Breast epithelium (tissue), 4 donors: ENCODE data around the gene FHOD3. TPM values are rescaled to one million over a fixed set of nuclear protein-coding genes. Genes with fewer than 3 reads are reported as not detected.

Experiments used
- DNase-seq, 2 donors: peaks; one replicate each; pipeline ENCODE4 v3.0.0-alpha.2; 2019; ENCODE audit warnings: low spot score in 2 of 2
- H3K27ac ChIP-seq, 2 donors: fragments of 200-600 bp; sonication (generic) in 1 of 2; one replicate each; pipeline ENCODE4 v1.5.1; 2016 to 2019; ENCODE audit warnings: mild to moderate bottlenecking in 1 of 2
- H3K27me3 ChIP-seq, 2 donors: fragments of 200-600 bp; sonication (generic) in 1 of 2; one replicate each; pipeline versions ENCODE4 v1.5.1 to v1.6.0; 2017 to 2019; ENCODE audit warnings: control low read depth in 1 of 2, mild to moderate bottlenecking in 1 of 2
- H3K36me3 ChIP-seq: fragments of 200-600 bp; one replicate; pipeline ENCODE4 v1.5.1; 2019
- H3K4me1 ChIP-seq, 2 donors: fragments of 200-600 bp; sonication (generic); one replicate each; pipeline ENCODE4 v1.5.1; 2016 to 2019; ENCODE audit warnings: control low read depth in 1 of 2
- H3K4me3 ChIP-seq, 3 donors: fragments of 200-600 bp; sonication (generic); 1 replicate in 2 of 3; 2 replicates in 1 of 3; pipeline ENCODE4 v1.5.1; 2016 to 2019; ENCODE audit warnings: mild to moderate bottlenecking in 3 of 3, moderate library complexity in 2 of 3
- H3K9me3 ChIP-seq, 2 donors: fragments of 200-600 bp; sonication (generic) in 1 of 2; one replicate each; pipeline ENCODE4 v1.5.1; 2016 to 2019; ENCODE audit warnings: control low read depth in 1 of 2
- POLR2A ChIP-seq: fragments of 450-650 bp; IDR thresholded peaks from one replicate; pipeline ENCODE4 v1.6.1; 2016; ENCODE audit warnings: antibody characterized with exemption, mild to moderate bottlenecking, moderate library complexity
- POLR2AphosphoS5 ChIP-seq, 3 donors: sonication (generic); formaldehyde crosslinking; IDR thresholded peaks; one replicate each; pipeline ENCODE4 v1.6.1; 2017; ENCODE audit warnings: antibody characterized with exemption in 3 of 3
- intact Hi-C: fragments of 100-400 bp; cut with DNase I; formaldehyde crosslinking; loops from one replicate; pipeline ENCODE4 v1.15.1; 2023; ENCODE audit warnings: low total_unique reads
- total RNA-seq, 3 donors: library from RNA; depleted of rRNA; stranded (reverse); fragments of >200 nt; gene quantifications; one replicate each; pipeline ENCODE4 v1.1.0, GENCODE V29; 2016
- TF ChIP-seq, protein P1 (sequence below), 3 donors: fragments of 450-650 bp; IDR thresholded peaks; one replicate each; pipeline ENCODE4 v1.5.1; 2016 to 2017; ENCODE audit warnings: antibody characterized with exemption in 3 of 3, mild to moderate bottlenecking in 3 of 3, moderate library complexity in 3 of 3

FHOD3 gene
- total RNA-seq, 3 donors from 2014 or later: 1.9 to 13.1 (median 13.0) TPM

DNA sequence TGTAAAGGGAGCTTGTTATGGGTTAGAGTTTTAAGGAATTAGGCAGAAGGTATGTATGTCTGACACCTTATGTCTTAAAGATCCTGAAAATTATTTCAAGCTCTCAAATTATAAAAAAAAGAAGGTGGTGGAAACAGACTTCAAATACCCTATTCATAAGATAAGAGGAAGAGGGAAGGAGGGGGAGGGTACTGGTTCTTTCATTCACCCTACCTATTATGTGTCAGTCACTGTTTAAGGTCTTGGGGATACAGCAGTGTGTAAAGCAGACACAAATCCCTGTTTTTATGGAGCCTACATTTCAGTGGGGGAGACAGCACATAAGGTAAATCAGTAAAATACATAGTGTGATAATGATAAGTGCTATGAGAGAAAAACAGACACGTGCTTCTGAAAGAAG, 184.4 kb downstream of the FHOD3 start:
- DNase-seq: no peak
- H3K4me3 ChIP-seq: no peak overlapping the region
- H3K27ac ChIP-seq: no peak overlapping the region
- no peaks in the 10 kb centered on the region for H3K27me3 ChIP-seq
- no peak for TF ChIP-seq POLR2AphosphoS5 (IDR thresholded peaks at IDR 0.05)
- no peak for TF ChIP-seq POLR2A
- TF ChIP-seq, protein P1, sequence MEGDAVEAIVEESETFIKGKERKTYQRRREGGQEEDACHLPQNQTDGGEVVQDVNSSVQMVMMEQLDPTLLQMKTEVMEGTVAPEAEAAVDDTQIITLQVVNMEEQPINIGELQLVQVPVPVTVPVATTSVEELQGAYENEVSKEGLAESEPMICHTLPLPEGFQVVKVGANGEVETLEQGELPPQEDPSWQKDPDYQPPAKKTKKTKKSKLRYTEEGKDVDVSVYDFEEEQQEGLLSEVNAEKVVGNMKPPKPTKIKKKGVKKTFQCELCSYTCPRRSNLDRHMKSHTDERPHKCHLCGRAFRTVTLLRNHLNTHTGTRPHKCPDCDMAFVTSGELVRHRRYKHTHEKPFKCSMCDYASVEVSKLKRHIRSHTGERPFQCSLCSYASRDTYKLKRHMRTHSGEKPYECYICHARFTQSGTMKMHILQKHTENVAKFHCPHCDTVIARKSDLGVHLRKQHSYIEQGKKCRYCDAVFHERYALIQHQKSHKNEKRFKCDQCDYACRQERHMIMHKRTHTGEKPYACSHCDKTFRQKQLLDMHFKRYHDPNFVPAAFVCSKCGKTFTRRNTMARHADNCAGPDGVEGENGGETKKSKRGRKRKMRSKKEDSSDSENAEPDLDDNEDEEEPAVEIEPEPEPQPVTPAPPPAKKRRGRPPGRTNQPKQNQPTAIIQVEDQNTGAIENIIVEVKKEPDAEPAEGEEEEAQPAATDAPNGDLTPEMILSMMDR (IDR thresholded peaks at IDR 0.05): no peak
- no peaks in the 10 kb centered on the region for H3K9me3 ChIP-seq
- intact Hi-C loops: no loop called here
- H3K4me1 ChIP-seq: no peaks in the 10 kb centered on the region
- H3K36me3 ChIP-seq: no peaks in the 10 kb centered on the region

DNA sequence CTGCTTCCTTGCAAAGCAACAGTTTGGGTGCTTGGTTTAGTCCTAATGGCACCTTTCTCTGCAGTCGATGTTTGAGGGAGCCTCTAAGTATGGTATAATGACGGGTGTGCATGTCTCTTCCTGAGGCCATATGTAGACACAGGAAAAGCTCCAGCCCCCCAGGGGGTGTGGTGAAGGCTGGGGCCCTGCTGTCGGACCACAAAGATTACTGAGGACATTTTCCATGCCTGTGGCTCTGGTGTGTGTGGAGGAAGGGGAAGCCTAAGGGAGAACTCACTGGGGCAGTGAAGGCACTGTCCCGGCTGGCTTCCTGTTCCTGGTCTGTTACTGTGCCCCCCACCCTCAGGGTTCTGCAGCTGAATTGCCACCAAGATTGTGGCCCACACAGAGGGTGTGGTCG, 187.1 kb downstream of the FHOD3 start:
- H3K9me3 ChIP-seq: no peaks in the 10 kb centered on the region
- no peak for TF ChIP-seq POLR2AphosphoS5 (IDR thresholded peaks at IDR 0.05)
- H3K4me3 ChIP-seq: no peak overlapping the region
- H3K27me3 ChIP-seq: no peaks in the 10 kb centered on the region
- intact Hi-C loops: no loop called here
- no peaks in the 10 kb centered on the region for H3K4me1 ChIP-seq
- DNase-seq: no peak
- H3K36me3 ChIP-seq: no peaks in the 10 kb centered on the region
- H3K27ac ChIP-seq: no peak overlapping the region

DNA sequence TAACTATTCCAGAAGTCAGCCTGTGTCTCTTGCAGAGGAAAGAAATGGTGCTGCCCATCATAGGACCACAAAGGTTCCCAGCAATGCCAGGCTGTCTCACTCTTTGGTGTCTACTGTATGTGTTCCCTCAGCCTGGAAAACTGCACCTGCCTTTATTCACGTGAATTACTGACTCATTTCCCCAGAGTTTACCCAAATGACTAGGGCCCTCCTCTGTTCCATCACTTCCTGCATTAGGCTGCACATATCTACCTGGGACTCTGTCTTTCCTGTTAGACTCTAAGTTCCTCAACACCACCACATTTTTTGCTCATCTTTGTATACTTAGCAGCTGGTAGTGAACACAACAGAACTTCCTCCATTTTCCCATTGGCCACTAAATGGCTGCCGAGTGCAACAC, 188.3 kb downstream of the FHOD3 start:
- no peaks in the 10 kb centered on the region for H3K4me1 ChIP-seq
- H3K36me3 ChIP-seq: no peaks in the 10 kb centered on the region
- H3K27me3 ChIP-seq: no peaks in the 10 kb centered on the region
- TF ChIP-seq, protein P1 (IDR thresholded peaks at IDR 0.05): no peak
- TF ChIP-seq POLR2A (no peak), POLR2AphosphoS5 (IDR thresholded peaks at IDR 0.05) (no peak)
- intact Hi-C loops: no loop called here
- H3K27ac ChIP-seq: no peak overlapping the region
- H3K4me3 ChIP-seq: no peak overlapping the region
- DNase-seq: no peak
- no peaks in the 10 kb centered on the region for H3K9me3 ChIP-seq

DNA sequence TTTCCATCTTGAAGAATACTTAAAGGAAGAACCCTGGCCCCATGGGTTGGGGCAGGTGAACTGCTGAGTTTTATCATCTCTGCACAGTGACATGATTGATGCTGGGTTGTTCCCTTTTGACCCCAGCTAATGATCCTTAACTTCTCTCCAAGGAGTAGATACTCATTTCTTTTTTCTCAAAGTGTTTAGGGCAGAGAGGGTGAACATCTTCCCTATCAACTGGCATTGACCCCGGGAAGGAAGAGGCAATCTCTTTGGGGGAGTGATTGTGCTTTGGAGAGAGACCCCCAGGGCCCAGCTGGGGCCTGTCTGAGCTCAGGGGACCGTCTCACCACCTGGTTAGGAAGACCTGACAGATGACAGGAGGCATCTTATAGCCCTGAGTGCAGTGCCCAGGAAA, 190.6 kb downstream of the FHOD3 start:
- Histone ChIP-seq H3K4me3 (no peak overlapping the region), H3K27ac (no peak overlapping the region), H3K27me3 (no peaks in the 10 kb centered on the region), H3K9me3 (no peaks in the 10 kb centered on the region), H3K36me3 (no peaks in the 10 kb centered on the region), H3K4me1 (no peaks in the 10 kb centered on the region)
- TF ChIP-seq, protein P1 (IDR thresholded peaks at IDR 0.05): no peak
- TF ChIP-seq POLR2AphosphoS5 (IDR thresholded peaks at IDR 0.05) (no peak), POLR2A (no peak)
- intact Hi-C loops: no loop called here
- DNase-seq: no peak

DNA sequence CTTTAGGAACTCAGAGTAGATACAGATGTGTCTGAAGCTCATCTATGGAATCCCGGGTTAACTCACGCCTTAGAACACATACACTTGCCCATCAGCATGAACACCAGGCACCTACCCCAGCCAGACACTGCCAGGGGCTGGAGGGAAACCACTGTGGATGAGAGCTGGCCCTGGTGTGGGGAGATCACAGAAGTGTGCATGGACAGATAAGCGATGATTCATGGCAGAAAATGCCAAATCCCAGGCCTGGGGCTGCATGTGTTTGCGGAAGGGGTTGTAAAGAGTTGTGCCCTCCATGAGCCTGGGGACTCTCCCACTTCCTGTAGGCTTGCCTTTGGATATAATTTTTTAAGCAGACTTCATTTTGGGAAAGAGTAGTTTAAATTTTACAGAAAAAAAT, 193.4 kb downstream of the FHOD3 start:
- H3K27me3 ChIP-seq: no peaks in the 10 kb centered on the region
- TF ChIP-seq, protein P1 (IDR thresholded peaks at IDR 0.05): no peak
- TF ChIP-seq POLR2A (no peak), POLR2AphosphoS5 (IDR thresholded peaks at IDR 0.05) (no peak)
- no peaks in the 10 kb centered on the region for H3K9me3 ChIP-seq
- H3K4me1 ChIP-seq: no peaks in the 10 kb centered on the region
- no peak for DNase-seq
- no peak overlapping the region for H3K4me3 ChIP-seq
- no peak overlapping the region for H3K27ac ChIP-seq
- no peaks in the 10 kb centered on the region for H3K36me3 ChIP-seq
- intact Hi-C loops: no loop called here
